H54 (cell line): ENCODE data around the gene ANKS1B.
"Not testable (repeated sequence)": the region's sequence is repeated elsewhere in the genome, so short reads cannot be mapped to it uniquely, and the experiment has no call there.

Experiments
- DNase-seq: peaks from one replicate; pipeline ENCODE4 v3.0.0; 2011; ENCODE audit warnings: low spot score, mixed read lengths; ENCODE audit not compliant: insufficient read length
- FAIRE-seq: peaks from 3 replicates; lab custom pipeline; 2011; peaks lifted over from hg19 to GRCh38; lab: Jason Lieb, UNC
- POLR2A ChIP-seq: IDR thresholded peaks from 2 replicates; pipeline ENCODE4 v1.6.1; 2011; ENCODE audit warnings: low read depth, mild to moderate bottlenecking, low read length

Gene ANKS1B

DNA sequence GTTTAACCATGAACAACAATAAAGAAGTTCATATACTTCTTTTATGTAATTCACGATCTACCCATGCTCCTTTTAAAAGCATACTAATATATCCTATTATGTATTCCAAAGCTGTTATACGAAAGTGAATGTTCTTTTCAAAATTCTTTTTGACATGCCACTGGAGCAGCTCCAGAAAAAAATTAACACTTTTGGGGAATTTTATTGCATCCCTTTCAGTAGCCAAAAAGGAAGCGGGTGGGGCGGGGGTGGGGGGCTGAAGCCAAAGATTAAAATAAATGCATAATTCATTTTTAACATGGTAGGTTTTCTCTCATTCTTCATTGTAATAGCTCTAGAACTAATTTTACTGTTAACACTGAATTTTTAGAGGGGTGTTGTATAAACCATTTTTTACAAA lies 123.0 kb downstream of the ANKS1B start:
- FAIRE-seq (no peak), DNase-seq (no peak)
- TF ChIP-seq POLR2A = no peak

DNA sequence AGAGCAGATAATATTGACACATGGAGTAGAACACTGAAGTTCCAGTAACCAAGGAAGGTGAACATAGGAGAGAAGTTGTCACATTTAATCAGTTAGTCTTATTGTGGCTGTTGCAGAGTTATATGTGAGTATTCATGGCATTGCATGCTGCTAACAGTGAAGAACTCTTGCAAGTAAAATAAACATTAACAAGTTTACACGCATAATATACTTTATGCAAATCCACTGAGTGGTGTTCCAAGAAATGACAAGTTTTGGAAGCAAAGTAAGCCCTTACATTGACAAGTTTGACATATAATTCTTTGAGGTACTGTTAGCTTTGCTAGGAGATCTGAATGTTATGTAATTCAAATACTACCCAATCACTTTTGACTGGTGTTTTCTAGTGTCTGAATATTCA lies 125.6 kb downstream of the ANKS1B start:
- TF ChIP-seq POLR2A = no peak
- no peak for DNase-seq
- FAIRE-seq = no peak

DNA sequence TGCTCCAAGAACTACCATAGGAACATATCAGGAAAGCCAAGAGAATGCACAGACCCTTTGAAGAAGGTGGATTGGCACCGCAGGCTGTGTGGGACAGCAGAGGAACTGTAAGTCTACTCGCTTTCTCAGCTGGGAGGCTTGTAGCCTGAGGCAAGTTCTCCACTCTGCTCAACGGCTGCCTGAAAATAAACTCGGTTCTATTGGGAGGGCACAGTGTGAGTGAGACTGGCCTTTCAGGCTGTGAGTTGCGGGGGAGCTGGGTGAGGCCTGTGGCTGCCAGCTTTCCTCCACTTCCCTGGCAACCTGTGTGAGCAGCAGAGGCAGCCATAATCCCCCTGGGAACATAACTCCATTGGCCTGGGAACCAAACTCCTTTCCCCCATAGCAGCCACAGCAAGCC lies 132.1 kb downstream of the ANKS1B start:
- FAIRE-seq = no peak
- TF ChIP-seq POLR2A = no peak
- DNase-seq = no peak

DNA sequence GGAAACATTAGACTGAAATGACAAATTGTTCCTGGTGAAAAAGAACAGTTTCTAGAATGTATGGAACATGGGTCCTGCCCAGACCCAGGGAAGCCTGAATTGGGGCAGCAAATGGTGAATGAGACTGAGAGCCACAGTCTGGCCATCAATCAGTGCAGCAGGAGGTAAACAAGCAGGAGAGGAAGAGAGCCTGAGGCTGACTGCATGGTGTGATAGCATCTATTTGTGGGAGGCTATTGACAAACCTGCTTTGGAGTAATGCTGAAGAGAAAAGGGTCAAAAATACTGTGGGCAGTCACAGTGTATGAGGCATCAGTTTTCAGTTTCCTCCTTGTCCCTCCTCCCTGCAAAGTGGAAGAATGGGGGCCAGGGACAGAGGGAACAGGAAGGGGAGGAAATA lies 136.8 kb downstream of the ANKS1B start:
- no peak for DNase-seq
- no peak for FAIRE-seq
- no peak for TF ChIP-seq POLR2A

DNA sequence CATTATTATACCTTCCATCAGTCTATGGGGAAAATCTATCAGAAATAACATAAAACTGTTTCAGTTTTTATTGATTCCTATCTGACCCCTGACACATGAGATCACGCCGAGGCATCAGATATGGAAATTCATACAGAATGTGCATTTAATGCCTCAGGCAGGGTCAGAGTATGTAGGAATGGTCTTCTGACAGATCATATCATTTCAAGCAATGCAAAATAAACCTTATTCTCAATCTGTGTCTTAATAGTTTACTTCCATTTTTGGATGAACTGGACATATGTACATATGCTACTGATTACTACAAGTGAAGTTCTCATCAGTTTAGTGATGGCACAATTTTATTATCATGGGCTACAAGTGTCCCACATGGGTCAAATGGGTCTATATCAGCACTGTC lies 150.0 kb downstream of the ANKS1B start:
- TF ChIP-seq POLR2A = no peak
- no peak for FAIRE-seq
- no peak for DNase-seq

DNA sequence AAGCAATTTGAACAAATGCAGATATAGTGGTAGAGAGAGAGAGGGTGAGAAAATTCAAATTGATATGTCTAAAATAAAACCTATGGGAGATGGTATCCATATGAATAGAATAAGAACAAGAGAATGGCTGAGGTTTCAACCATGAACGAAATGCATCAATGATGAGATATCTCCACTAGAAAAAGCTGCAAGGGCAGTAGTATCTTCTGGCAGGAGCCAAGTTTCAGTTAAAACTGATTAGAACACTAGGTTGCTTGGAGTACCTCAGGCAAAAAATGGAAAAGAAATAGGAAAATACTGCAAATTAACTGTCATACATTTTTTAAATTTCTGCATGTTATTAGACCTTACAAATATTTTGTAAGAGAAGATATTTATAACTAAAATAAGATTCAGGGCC lies 151.3 kb downstream of the ANKS1B start:
- FAIRE-seq (no peak), DNase-seq (no peak)
- TF ChIP-seq POLR2A = no peak

DNA sequence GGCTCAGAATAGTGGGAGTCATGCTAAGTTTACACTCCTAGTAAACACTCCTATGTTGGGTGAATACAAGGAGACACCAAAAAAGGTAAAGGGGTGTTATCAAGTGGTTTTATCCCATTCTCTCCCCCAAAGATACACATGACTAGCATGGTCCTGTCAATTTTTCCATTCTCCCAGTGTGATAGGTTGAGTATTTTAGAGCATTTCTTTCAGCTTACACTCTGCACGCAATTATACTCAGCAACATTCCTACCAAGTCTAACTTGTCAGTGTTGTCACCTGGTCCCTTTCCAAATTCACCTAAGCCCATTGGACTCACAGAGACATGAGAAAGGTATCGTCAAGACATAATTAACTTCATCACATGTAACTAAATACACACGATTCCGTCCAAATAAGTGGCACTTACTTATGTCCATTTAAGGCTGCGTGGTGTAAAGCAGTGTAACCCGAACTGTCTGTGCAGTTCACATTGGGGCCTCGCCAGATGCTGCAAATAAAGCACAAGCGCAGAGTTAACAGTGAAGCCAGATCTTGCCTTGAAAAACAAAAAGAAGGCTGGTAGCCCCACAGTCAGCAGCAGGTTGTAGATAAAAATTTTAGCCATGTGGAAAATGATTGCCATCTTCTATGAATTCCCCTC lies 159.7 kb downstream of the ANKS1B start:
- FAIRE-seq (no peak), DNase-seq (no peak)
- no peak for TF ChIP-seq POLR2A

DNA sequence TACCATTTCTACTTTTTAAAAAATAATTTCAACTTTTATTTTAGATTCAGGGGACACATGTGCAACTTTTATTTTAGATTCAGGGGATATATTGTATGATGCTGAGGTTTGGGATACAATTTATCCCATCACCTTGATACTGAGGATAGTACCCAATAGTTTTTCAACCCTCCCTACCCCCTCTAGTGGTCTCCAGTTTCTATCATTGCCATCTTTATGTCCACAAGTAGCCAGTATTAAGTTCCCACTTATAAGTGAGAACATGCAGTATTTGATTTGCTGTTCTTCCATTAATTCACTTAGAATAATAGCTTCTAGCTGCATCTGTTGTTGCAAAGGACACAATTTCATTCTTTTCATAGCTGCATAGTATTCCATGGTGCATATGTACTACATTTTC lies 162.5 kb downstream of the ANKS1B start:
- no peak for FAIRE-seq
- DNase-seq = no peak
- TF ChIP-seq POLR2A = no peak

DNA sequence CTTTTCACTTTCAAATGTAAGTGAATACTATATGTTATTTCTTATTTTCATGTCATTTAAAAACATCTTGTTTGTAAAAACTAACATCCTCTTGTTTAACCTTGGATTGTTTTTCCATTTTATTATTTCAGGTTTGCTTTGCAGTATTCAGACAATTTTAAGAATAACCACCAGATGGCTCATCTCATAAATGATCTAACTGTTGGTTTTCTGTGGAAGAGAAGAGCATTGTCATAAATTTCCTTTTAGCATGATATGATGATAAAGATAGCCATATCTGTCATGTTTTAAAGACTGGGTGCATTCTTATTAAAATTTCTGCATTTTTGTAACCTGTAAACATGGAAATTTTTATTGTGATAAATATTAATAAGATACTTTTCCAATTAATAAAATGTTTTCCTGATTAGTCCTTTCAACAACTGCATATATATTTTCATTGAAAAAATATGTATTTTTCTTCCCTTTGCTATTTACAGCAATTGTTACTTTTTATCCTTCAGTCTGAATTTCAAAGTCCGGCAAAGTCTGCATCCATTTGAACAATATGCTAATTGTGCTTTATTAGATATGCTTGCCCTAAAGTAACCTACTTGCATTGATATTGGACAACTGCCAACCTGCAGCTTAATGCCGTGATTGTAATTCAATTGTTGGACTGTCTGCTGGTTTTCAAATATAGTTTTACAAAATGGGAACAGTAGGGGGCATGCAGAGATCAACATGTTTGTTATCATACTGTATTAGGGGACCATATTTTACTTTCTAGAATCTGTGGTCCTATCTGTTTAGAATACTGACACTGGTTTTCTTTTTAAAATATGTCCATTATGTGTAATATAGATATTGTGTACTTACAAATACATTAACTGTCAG lies 173.8 kb downstream of the ANKS1B start:
- no peak for TF ChIP-seq POLR2A
- DNase-seq = no peak
- peak; percentile 23 for FAIRE-seq

DNA sequence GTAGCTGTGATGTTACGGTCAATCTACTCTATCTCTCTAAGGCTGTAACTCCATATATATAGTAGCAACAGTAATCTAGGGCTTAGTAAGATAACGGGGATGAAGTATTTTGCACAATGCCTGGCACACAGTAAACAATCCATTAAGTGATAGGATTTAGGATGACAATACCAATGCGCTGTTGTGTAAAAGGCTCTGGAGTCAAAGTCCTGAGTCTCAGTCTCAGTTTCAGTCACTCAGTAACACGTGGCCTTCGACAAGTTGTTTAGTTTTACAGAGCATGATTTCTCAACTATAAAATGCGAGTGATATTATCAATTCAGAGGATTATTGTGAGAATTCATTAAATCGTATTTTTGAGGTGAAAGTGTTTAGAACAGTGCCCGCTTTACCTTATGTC lies 174.8 kb downstream of the ANKS1B start:
- no peak for TF ChIP-seq POLR2A
- DNase-seq (no peak), FAIRE-seq (no peak)

DNA sequence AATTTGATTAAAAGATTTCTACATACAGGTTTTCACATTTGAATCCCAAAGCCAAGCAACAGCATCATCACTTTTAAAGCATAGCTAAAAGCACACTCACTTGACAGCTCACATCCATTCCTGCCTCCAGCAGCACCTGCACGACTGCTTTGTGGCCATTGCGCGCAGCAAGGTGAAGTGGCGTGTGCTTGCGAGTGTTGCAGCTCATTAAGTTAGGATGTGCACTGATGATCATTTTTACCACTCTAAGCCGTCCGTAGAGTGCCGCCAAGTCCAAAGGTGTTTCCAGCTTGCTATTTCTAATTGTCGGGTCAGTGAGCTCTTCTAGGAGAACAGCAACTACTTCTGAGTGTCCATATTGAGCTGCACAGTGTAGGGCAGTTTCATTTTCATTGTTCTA lies 178.4 kb downstream of the ANKS1B start:
- FAIRE-seq (no peak), DNase-seq (no peak)
- TF ChIP-seq POLR2A = no peak

DNA sequence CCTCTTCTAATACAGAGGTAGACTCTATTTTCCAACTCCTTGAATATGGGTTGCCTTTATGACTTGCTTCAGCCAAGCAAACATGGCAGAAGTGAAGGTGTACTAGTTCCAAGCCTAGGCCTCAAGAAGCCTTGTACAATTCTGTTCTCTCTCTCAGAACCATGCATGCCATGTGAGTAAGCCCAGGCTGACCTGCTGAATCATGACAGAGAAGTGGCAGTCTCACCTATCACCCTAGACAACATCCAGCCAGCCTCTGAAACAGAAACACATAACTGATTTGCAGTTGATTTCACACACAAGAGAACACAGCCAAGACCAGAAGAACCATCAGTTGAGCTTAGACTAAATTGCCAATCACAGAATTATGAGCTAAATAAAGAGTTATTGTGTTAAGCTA lies 180.0 kb downstream of the ANKS1B start:
- FAIRE-seq (no peak), DNase-seq (no peak)
- no peak for TF ChIP-seq POLR2A

DNA sequence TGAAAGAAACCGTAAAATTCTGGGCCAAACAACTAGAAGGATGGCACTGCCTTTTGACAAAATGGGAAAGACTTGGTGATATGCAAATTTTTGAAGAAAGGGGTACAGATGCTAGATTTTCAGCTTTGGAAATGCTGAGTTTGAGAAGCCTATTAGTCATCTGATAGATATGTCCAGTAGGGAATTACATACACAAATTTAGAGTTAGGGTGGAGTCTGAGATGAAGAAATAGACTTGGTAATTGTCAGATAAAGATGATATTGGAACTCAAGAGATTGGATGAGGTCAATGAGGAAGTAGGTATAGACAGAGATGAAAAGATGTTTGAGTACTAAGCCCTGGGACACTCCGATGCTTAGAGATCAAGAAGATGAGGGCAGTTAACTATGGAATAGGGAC lies 184.1 kb downstream of the ANKS1B start:
- no peak for DNase-seq
- no peak for FAIRE-seq

DNA sequence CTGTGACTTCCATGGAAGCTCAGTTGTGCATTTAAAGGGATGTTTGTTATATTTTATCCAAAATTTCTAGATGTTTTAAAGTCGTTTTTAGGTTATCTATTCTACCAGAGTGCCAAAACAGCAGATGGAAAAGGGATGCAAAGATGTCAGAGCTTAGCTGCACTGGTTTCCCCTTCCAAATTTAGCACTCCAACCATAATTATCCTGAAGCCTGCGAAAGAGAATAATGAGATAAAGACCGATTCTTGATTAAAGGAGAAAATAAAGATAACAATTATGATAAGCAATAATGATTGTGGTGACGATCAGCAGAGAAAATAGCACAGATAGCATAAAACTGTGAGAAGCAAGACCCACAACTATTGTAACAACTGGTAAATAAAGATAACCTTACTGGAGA lies 186.8 kb downstream of the ANKS1B start:
- FAIRE-seq, DNase-seq: not testable (repeated sequence)

More for the DNA sequence above, 184.1 kb downstream of the ANKS1B start:
- TF ChIP-seq POLR2A = no peak

DNA sequence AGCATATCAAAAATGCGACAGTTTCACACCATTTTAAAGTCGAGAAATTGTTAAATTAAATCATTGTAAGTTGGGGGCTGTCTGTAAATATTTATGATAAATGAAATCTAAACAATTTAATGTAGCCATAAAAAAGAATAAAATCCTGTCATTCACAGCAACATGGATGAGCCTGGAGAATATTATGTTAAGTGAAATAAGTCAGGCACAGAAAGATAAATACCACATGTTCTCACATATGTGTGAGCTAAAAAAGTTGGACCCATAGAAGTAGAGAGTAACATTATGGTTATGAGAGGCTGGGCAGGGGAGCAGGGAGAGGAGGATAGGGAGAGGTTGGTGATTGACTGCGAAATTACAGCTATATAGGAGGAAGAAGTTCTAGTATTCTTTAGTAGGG lies 201.3 kb downstream of the ANKS1B start:
- no peak for TF ChIP-seq POLR2A
- no peak for DNase-seq
- no peak for FAIRE-seq
